Gastrocnemius medialis (tissue), 4 donors: ENCODE measurements around the gene SLIT2. TPM values are rescaled to one million over a fixed set of nuclear protein-coding genes. Genes with fewer than 3 reads are reported as not detected.

Experiments
- ATAC-seq, 2 donors: fragments of 150-250 bp; one replicate each; pipeline ENCODE4 v1.9.1; 2016
- DNase-seq, 2 donors: peaks; one replicate each; pipeline ENCODE4 v3.0.0-alpha.2; 2019
- H3K27ac ChIP-seq, 4 donors: fragments of 200-600 bp; sonication (generic); 1 replicate in 1 of 4; 2 replicates in 3 of 4; pipeline ENCODE4 v1.5.1; 2016 to 2018; ENCODE audit warnings: mild to moderate bottlenecking in 2 of 4, moderate library complexity in 1 of 4
- H3K27me3 ChIP-seq, 3 donors: fragments of 200-600 bp; sonication (generic) in 2 of 3; 1 replicate in 1 of 3; 2 replicates in 2 of 3; pipeline versions ENCODE4 v1.5.1 to v1.6.0; 2016 to 2019; ENCODE audit warnings: mild to moderate bottlenecking in 1 of 3, moderate library complexity in 1 of 3
- H3K36me3 ChIP-seq, 2 donors: fragments of 200-600 bp; sonication (generic) in 1 of 2; one replicate each; pipeline ENCODE4 v1.5.1; 2017 to 2018
- H3K4me1 ChIP-seq, 2 donors: fragments of 200-600 bp; sonication (generic) in 1 of 2; one replicate each; pipeline ENCODE4 v1.5.1; 2016 to 2017; ENCODE audit warnings: mild to moderate bottlenecking in 2 of 2
- H3K4me3 ChIP-seq, 4 donors: fragments of 200-600 bp; sonication (generic) in 3 of 4; 1 replicate in 1 of 4; 2 replicates in 3 of 4; pipeline ENCODE4 v1.5.1; 2016 to 2019; ENCODE audit warnings: mild to moderate bottlenecking in 2 of 4
- H3K9me3 ChIP-seq, 3 donors: fragments of 200-600 bp; sonication (generic) in 2 of 3; 1 replicate in 1 of 3; 2 replicates in 2 of 3; pipeline ENCODE4 v1.5.1; 2016 to 2019
- CTCF ChIP-seq, 5 experiments: fragments of 450-650 bp in 3 of 5; fragments of 200-600 bp in 2 of 5; sonication (generic) in 2 of 5; IDR thresholded peaks in 4 of 5; conservative IDR thresholded peaks in 1 of 5; 1 replicate in 4 of 5; 2 replicates in 1 of 5; pipeline ENCODE4 v1.5.1; 2016 to 2019; ENCODE audit warnings: antibody characterized with exemption in 5 of 5, mild to moderate bottlenecking in 3 of 5, moderate library complexity in 3 of 5
- POLR2A ChIP-seq, 2 donors: fragments of 450-650 bp; IDR thresholded peaks; one replicate each; pipeline ENCODE4 v1.6.1; 2017; ENCODE audit warnings: antibody characterized with exemption in 2 of 2, mild to moderate bottlenecking in 2 of 2, moderate library complexity in 2 of 2
- in situ Hi-C, 4 donors: fragments of 200-750 bp; cut with MboI; loops; one replicate each; pipeline versions ENCODE4 v1.15.0 to v1.8.0; 2017; ENCODE audit warnings: low sequenced_read_pairs in 4 of 4
- intact Hi-C: fragments of 100-400 bp; cut with DNase I; formaldehyde crosslinking; loops from one replicate; pipeline ENCODE4 v1.15.1; 2023; ENCODE audit warnings: low total_unique reads
- total RNA-seq, 4 donors: library from RNA; depleted of rRNA; stranded (reverse); fragments of >200 nt; gene quantifications; one replicate each; pipeline versions ENCODE4 v1.1.0 to v1.2.3, GENCODE V29; 2016

Gene SLIT2, protein sequence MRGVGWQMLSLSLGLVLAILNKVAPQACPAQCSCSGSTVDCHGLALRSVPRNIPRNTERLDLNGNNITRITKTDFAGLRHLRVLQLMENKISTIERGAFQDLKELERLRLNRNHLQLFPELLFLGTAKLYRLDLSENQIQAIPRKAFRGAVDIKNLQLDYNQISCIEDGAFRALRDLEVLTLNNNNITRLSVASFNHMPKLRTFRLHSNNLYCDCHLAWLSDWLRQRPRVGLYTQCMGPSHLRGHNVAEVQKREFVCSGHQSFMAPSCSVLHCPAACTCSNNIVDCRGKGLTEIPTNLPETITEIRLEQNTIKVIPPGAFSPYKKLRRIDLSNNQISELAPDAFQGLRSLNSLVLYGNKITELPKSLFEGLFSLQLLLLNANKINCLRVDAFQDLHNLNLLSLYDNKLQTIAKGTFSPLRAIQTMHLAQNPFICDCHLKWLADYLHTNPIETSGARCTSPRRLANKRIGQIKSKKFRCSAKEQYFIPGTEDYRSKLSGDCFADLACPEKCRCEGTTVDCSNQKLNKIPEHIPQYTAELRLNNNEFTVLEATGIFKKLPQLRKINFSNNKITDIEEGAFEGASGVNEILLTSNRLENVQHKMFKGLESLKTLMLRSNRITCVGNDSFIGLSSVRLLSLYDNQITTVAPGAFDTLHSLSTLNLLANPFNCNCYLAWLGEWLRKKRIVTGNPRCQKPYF (N-terminal part only)
- total RNA-seq = 1 to 10 TPM; 3.3 to 9.8 (median 4.8) TPM

DNA sequence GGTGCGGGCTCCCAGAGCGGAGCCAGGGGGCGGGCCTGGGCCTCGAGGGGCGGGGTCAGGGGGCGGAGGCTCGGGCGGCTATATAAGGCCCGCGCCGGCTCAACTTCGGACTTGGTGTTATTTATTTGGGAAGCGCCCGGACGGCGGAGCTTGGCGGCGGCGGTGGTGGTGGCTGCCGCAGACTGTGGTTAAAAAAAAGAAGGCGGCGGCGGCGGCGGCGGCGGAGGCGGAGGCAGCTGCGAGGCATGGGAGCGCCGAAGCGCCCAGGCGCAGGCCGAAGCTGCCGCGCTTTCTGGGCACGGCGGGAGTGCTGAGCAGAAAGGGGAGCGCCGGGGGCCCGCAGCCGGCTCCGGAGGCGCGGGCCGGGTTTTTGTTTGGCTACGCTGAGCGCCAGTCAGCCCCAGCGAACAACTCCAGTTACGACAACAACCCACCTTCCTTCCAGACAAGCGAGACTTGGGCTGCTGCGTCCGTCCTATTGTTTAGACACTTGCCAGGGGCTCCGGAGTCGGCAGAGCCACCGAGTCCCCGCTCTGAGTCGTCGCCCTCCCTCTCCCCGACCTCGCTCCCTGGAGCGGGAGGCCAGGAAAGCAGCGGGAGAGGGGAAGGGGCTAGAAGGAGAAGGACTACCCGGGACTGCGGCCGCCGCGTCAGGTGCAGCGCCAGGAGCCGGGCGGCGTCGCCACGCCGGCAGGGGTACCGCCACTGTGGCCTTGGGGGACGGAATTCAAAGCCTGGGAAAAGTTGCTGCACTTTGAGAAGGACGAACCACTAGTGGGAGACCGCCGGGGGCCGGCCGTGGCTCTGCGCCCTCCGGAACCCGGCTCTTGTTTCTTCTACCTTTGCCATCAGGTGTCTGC is at the start of gene SLIT2:
SLIT2 (plus strand) TSS at position 110 of the 860 bp plus-strand sequence. CDS start 1,911 bp downstream, outside the sequence.
- Histone ChIP-seq H3K4me1 (peaks cover 0 to 15% of the 10 kb centered on the region in 2 donors), H3K27me3 (peaks cover 31 to 36% (median 35%) of the 10 kb centered on the region in 3 donors), H3K9me3 (no peaks in the 10 kb centered on the region), H3K27ac (peak within 1 kb of the TSS; percentile 52 to 65 (median 62)), H3K36me3 (no peaks in the 10 kb centered on the region), H3K4me3 (peak within 1 kb of the TSS; percentile 55 to 68 (median 62))
- intact Hi-C loops = no loop called here
- DNase-seq = peak; percentile 52 to 71
- TF ChIP-seq POLR2A (IDR thresholded peaks at IDR 0.05) (peak; percentile 67 to 89), CTCF (IDR thresholded peaks at IDR 0.05 in 4 of 5, conservative IDR thresholded peaks at IDR 0.05 in 1 of 5) (no peak)
- in situ Hi-C loops = no loop called here
- peak; percentile 73 to 82 for ATAC-seq

DNA sequence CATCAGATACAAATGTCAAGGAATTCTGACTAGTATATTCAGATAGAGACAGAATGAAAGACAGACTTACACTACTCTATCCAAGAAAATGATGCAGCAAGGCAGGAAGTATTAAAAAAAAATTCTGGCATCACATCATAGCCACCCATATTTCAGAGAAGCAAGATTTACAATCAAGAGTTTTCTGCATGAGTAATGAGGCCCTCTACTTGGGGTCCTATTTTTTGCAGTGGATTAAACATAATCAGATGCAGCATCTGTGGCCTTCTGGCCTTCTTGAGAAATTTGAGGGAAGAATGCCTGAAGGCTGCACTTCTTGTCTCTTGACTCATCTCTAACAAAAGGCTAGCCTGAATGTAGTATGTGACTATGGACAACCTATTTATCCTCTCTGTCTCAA is 48.2 kb upstream of the SLIT2 start:
- Histone ChIP-seq H3K4me1 (no peaks in the 10 kb centered on the region), H3K4me3 (no peak overlapping the region), H3K27me3 (no peaks in the 10 kb centered on the region), H3K9me3 (no peaks in the 10 kb centered on the region), H3K27ac (no peak overlapping the region), H3K36me3 (no peaks in the 10 kb centered on the region)
- intact Hi-C loops = no loop called here
- in situ Hi-C loops = no loop called here
- DNase-seq (no peak), ATAC-seq (no peak)
- TF ChIP-seq CTCF (IDR thresholded peaks at IDR 0.05 in 4 of 5, conservative IDR thresholded peaks at IDR 0.05 in 1 of 5) = no peak
- TF ChIP-seq POLR2A (IDR thresholded peaks at IDR 0.05) = no peak

GRCh38 chr4:20217521-20217920 is 34.2 kb upstream of the SLIT2 start:
- TF ChIP-seq POLR2A (IDR thresholded peaks at IDR 0.05) (no peak), CTCF (IDR thresholded peaks at IDR 0.05 in 4 of 5, conservative IDR thresholded peaks at IDR 0.05 in 1 of 5) (no peak)
- Histone ChIP-seq H3K4me1 (no peaks in the 10 kb centered on the region), H3K27me3 (no peaks in the 10 kb centered on the region), H3K27ac (no peak overlapping the region), H3K36me3 (no peaks in the 10 kb centered on the region), H3K4me3 (no peak overlapping the region), H3K9me3 (no peaks in the 10 kb centered on the region)
- DNase-seq = no peak
- intact Hi-C loops (no loop called here), in situ Hi-C loops (no loop called here)
- no peak for ATAC-seq

- intact Hi-C loops = no loop called here
- Histone ChIP-seq H3K9me3 (no peaks in the 10 kb centered on the region), H3K27me3 (no peaks in the 10 kb centered on the region), H3K4me3 (no peak overlapping the region), H3K4me1 (no peaks in the 10 kb centered on the region), H3K36me3 (no peaks in the 10 kb centered on the region), H3K27ac (no peak overlapping the region)
- no peak for DNase-seq
- TF ChIP-seq POLR2A (IDR thresholded peaks at IDR 0.05) (no peak), CTCF (IDR thresholded peaks at IDR 0.05 in 4 of 5, conservative IDR thresholded peaks at IDR 0.05 in 1 of 5) (no peak)
- in situ Hi-C loops = no loop called here
- ATAC-seq = no peak
Measured at GRCh38 chr4:20217951-20218350, 33.8 kb upstream of the SLIT2 start.
